GM12892 (cell line): ENCODE data around the gene IHH.

Source experiments
- POLR2A ChIP-seq: IDR thresholded peaks from 2 replicates; pipeline ENCODE4 v1.6.1; 2011; ENCODE audit warnings: low read depth, low read length, control low read depth
- POLR2AphosphoS5 ChIP-seq: IDR thresholded peaks from 2 replicates; pipeline ENCODE4 v1.6.1; 2011; ENCODE audit warnings: low read depth, low read length, control low read depth
- TAF1 ChIP-seq: IDR thresholded peaks from 2 replicates; pipeline ENCODE4 v1.6.1; 2011; ENCODE audit warnings: low read depth, mild to moderate bottlenecking, control low read depth, low read length, borderline replicate concordance

- TF ChIP-seq POLR2AphosphoS5 = no peak
- TF ChIP-seq TAF1 = no peak
- TF ChIP-seq POLR2A = no peak
These were observed 17.4 kb upstream of the IHH start for GRCh38 chr2:219078126-219078525.
